GM18502 (cell line): Measurements from ENCODE around the gene TMEM161A.
"Not testable (repeated sequence)": the region's sequence is repeated elsewhere in the genome, so short reads cannot be mapped to it uniquely, and the experiment has no call there.

Experiments
- ATAC-seq: cut with Tn5 transposase; IDR thresholded peaks from one replicate; pipeline ENCODE4 v1.9.1; 2021; ENCODE audit warnings: mild to moderate bottlenecking; ENCODE audit not compliant: unreplicated experiment, poor library complexity

The TMEM161A gene

GRCh38 chr19:19126102-19126501 lies 12.2 kb downstream of the TMEM161A start:
- ATAC-seq, result no peak

- ATAC-seq, result no peak
Measured at GRCh38 chr19:19123386-19123785, 14.9 kb downstream of the TMEM161A start.

GRCh38 chr19:19122902-19123301 lies 15.4 kb downstream of the TMEM161A start:
- no peak for ATAC-seq

- no peak for ATAC-seq
Measured at GRCh38 chr19:19121371-19121770, 16.9 kb downstream of the TMEM161A start.

GRCh38 chr19:19120308-19121231 lies 17.7 kb downstream of the TMEM161A start:
- ATAC-seq, result no peak

- ATAC-seq, result no peak
Measured at GRCh38 chr19:19119325-19120237, 18.7 kb downstream of the TMEM161A start.

- no peak for ATAC-seq
Measured at GRCh38 chr19:19115954-19116353, 22.3 kb downstream of the TMEM161A start.

- ATAC-seq, result no peak
Measured at GRCh38 chr19:19113040-19113626, 25.1 kb downstream of the TMEM161A start.

- ATAC-seq, result no peak
Measured at GRCh38 chr19:19111967-19112580, 26.2 kb downstream of the TMEM161A start.

GRCh38 chr19:19111136-19111835 lies 27.0 kb downstream of the TMEM161A start:
- no peak for ATAC-seq

GRCh38 chr19:19110410-19111135 lies 27.7 kb downstream of the TMEM161A start:
- ATAC-seq, result no peak

GRCh38 chr19:19109601-19110000 lies 28.7 kb downstream of the TMEM161A start:
- ATAC-seq, result no peak

GRCh38 chr19:19107654-19108053 lies 30.6 kb downstream of the TMEM161A start:
- ATAC-seq, result no peak

- not testable (repeated sequence) for ATAC-seq
Measured at GRCh38 chr19:19106938-19107337, 31.3 kb downstream of the TMEM161A start.

- ATAC-seq, result no peak
Measured at GRCh38 chr19:19106056-19106551, 32.2 kb downstream of the TMEM161A start.

GRCh38 chr19:19105365-19106055 lies 32.8 kb downstream of the TMEM161A start:
- ATAC-seq, result no peak

GRCh38 chr19:19103167-19103566 lies 35.1 kb downstream of the TMEM161A start:
- ATAC-seq, result no peak

- ATAC-seq, result not testable (repeated sequence)
Measured at GRCh38 chr19:19102566-19102965, 35.7 kb downstream of the TMEM161A start.
